SU-DHL-6 (cell line): ENCODE measurements around the gene TMEM42.

Experiments
- CTCF ChIP-seq: fragments of 200-600 bp; sonication (generic); IDR thresholded peaks from one replicate; pipeline ENCODE4 v1.5.1; 2017; ENCODE audit warnings: antibody characterized with exemption, mild to moderate bottlenecking, low read length, moderate library complexity; ENCODE audit not compliant: insufficient read depth, poor library complexity, severe bottlenecking
- EZH2phosphoT487 ChIP-seq: fragments of 200-600 bp; sonication (generic), shearing (Covaris generic); conservative IDR thresholded peaks from 2 replicates; pipeline ENCODE4 v1.6.1; 2018; ENCODE audit warnings: mild to moderate bottlenecking, antibody characterized with exemption, low read length, moderate library complexity, mixed read lengths

- TF ChIP-seq CTCF (no peak), EZH2phosphoT487 (no peak)
These were observed 38.1 kb downstream of the TMEM42 start for GRCh38 chr3:44899683-44900367.
